ENCODE results near the gene OTUD3.

DNA sequence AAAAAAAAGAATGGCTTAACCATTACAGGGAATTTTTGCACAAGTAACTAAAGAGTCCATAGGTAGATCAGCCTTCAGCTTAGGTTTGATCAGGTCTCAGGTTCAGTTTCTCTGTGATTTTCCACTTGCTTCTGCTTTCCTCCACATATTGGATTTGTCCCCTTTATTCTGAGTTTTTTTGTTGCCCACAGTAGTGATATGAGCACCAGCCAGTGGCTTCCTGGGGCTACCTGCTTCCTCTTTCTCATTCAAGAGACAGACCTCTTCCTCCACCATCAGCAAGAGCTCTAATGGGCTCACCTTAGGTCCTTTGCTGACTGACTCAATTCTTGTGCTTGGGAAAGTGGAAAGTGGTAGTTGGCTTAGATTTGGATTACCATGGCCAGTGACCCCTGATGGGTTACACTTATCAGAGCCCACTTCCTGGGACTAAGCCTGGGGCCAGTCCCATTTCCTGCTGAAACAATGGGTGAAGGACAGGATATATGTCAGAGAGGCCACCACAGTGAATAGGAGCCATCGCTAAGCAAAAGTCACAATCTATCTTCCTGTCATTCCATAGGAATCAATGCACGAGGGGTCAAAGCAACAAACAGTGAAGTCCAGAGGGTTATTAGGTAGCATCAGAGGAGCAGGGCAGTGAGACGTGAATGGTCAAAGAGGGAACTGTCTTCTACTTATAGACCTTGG is 54.0 kb downstream of the OTUD3 start:
- TF ChIP-seq, protein P1, sequence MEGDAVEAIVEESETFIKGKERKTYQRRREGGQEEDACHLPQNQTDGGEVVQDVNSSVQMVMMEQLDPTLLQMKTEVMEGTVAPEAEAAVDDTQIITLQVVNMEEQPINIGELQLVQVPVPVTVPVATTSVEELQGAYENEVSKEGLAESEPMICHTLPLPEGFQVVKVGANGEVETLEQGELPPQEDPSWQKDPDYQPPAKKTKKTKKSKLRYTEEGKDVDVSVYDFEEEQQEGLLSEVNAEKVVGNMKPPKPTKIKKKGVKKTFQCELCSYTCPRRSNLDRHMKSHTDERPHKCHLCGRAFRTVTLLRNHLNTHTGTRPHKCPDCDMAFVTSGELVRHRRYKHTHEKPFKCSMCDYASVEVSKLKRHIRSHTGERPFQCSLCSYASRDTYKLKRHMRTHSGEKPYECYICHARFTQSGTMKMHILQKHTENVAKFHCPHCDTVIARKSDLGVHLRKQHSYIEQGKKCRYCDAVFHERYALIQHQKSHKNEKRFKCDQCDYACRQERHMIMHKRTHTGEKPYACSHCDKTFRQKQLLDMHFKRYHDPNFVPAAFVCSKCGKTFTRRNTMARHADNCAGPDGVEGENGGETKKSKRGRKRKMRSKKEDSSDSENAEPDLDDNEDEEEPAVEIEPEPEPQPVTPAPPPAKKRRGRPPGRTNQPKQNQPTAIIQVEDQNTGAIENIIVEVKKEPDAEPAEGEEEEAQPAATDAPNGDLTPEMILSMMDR (IDR thresholded peaks at IDR 0.05), result no peak
- TF ChIP-seq POLR2A (IDR thresholded peaks at IDR 0.05), result no peak
